HepG2 (cell line): ENCODE measurements around the gene CDX2. TPM values are rescaled to one million over a fixed set of nuclear protein-coding genes. Genes with fewer than 3 reads are reported as not detected.

Experiments used
- AHDC1 ChIP-seq: sonication (generic); formaldehyde crosslinking; IDR thresholded peaks from 2 replicates; pipeline ENCODE4 v1.5.1; 2020; ENCODE audit warnings: mild to moderate bottlenecking, missing genetic modification reagents, borderline replicate concordance
- BCL6 ChIP-seq: IDR thresholded peaks from 2 replicates; pipeline ENCODE4 v1.6.1; 2016; ENCODE audit warnings: missing genetic modification reagents, missing compliant biosample characterization
- TCF7 ChIP-seq: sonication (generic); IDR thresholded peaks from 2 replicates; pipeline ENCODE4 v1.6.1; 2016; ENCODE audit warnings: antibody characterized with exemption, low read depth
- ZFX ChIP-seq: sonication (generic); formaldehyde crosslinking; IDR thresholded peaks from 2 replicates; pipeline ENCODE4 v1.4.0; 2020; ENCODE audit warnings: mild to moderate bottlenecking, low read depth, missing genetic modification reagents, moderate library complexity
- ZFY ChIP-seq: sonication (generic); formaldehyde crosslinking; IDR thresholded peaks from 2 replicates; pipeline ENCODE4 v1.4.0; 2020; ENCODE audit warnings: missing genetic modification reagents
- ZMAT3 ChIP-seq: sonication (generic); formaldehyde crosslinking; conservative IDR thresholded peaks from 2 replicates; pipeline ENCODE4 v1.7.0; 2021; ENCODE audit warnings: missing genetic modification reagents
- ZNF501 ChIP-seq: sonication (generic); formaldehyde crosslinking; IDR thresholded peaks from 2 replicates; pipeline ENCODE4 v1.5.1; 2020; ENCODE audit warnings: mild to moderate bottlenecking, moderate library complexity, missing genetic modification reagents
- polyA plus RNA-seq, 8 experiments: library from polyadenylated mRNA; depleted of rRNA in 3 of 8; stranded (reverse) in 7 of 8; unstranded in 1 of 8; fragments of >200 nt; fragmentation: Illumina TruSeq in 4 of 8; extraction: Trizol in 4 of 8; gene quantifications; 2 replicates each; pipeline versions ENCODE4 v1.2.1 to v1.2.3, GENCODE V29; 2011 to 2016; ENCODE audit warnings: low read depth in 4 of 8, missing spikeins in 1 of 8, mixed read lengths in 1 of 8; ENCODE audit not compliant: insufficient read depth in 1 of 8
- total RNA-seq, 5 experiments: library from RNA; depleted of rRNA; stranded (reverse); fragments of >200 nt; fragmentation: Illumina TruSeq; extraction: Trizol; gene quantifications; 2 replicates each; pipeline ENCODE4 v1.2.3, GENCODE V29; 2016; ENCODE audit warnings: low read depth in 1 of 5
- TF ChIP-seq, protein P1 (sequence below), 2 experiments: fragments of 450-650 bp in 1 of 2; sonication (generic) in 1 of 2; formaldehyde crosslinking in 1 of 2; IDR thresholded peaks; 2 replicates each; pipeline versions ENCODE4 v1.6.1 to v1.8.0; 2016 to 2022; ENCODE audit warnings: antibody characterized with exemption in 1 of 2, mild to moderate bottlenecking in 1 of 2, missing genetic modification reagents in 1 of 2
- TF ChIP-seq, protein P2 (sequence below): sonication (generic); formaldehyde crosslinking; IDR thresholded peaks from 2 replicates; pipeline ENCODE4 v1.4.0; 2020; ENCODE audit warnings: missing genetic modification reagents

Gene CDX2
- total and polyA plus RNA-seq, 2 of the 13 experiments (the other 11 are each of a cell fraction or from before 2014, with no cell fraction given): 0.04 TPM; not detected in 1

DNA sequence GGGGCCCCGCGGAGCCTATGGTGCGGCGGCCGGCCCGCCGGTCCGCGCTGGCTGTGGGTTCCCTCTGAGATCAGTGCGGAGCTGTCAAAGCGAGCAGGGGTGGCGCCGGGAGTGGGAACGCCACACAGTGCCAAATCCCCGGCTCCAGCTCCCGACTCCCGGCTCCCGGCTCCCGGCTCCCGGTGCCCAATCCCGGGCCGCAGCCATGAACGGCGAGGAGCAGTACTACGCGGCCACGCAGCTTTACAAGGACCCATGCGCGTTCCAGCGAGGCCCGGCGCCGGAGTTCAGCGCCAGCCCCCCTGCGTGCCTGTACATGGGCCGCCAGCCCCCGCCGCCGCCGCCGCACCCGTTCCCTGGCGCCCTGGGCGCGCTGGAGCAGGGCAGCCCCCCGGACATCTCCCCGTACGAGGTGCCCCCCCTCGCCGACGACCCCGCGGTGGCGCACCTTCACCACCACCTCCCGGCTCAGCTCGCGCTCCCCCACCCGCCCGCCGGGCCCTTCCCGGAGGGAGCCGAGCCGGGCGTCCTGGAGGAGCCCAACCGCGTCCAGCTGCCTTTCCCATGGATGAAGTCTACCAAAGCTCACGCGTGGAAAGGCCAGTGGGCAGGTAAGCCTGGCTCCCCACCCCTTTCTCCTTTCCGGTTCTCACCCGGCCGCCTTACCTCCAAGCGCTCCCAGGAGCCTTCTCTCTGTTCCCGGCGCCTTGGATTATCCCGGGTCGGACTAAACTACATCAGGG lies 49.0 kb downstream of the CDX2 start, which contains the start of gene PDX1 (continued):
- TF ChIP-seq AHDC1 (CRISPR knock-in tag): no peak
- TF ChIP-seq, protein P1, sequence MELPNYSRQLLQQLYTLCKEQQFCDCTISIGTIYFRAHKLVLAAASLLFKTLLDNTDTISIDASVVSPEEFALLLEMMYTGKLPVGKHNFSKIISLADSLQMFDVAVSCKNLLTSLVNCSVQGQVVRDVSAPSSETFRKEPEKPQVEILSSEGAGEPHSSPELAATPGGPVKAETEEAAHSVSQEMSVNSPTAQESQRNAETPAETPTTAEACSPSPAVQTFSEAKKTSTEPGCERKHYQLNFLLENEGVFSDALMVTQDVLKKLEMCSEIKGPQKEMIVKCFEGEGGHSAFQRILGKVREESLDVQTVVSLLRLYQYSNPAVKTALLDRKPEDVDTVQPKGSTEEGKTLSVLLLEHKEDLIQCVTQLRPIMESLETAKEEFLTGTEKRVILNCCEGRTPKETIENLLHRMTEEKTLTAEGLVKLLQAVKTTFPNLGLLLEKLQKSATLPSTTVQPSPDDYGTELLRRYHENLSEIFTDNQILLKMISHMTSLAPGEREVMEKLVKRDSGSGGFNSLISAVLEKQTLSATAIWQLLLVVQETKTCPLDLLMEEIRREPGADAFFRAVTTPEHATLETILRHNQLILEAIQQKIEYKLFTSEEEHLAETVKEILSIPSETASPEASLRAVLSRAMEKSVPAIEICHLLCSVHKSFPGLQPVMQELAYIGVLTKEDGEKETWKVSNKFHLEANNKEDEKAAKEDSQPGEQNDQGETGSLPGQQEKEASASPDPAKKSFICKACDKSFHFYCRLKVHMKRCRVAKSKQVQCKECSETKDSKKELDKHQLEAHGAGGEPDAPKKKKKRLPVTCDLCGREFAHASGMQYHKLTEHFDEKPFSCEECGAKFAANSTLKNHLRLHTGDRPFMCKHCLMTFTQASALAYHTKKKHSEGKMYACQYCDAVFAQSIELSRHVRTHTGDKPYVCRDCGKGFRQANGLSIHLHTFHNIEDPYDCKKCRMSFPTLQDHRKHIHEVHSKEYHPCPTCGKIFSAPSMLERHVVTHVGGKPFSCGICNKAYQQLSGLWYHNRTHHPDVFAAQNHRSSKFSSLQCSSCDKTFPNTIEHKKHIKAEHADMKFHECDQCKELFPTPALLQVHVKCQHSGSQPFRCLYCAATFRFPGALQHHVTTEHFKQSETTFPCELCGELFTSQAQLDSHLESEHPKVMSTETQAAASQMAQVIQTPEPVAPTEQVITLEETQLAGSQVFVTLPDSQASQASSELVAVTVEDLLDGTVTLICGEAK (IDR thresholded peaks at IDR 0.05): no peak
- TF ChIP-seq, protein P1 (CRISPR knock-in tag; IDR thresholded peaks at IDR 0.05): no peak
- no peak for TF ChIP-seq ZMAT3
- TF ChIP-seq, protein P2, sequence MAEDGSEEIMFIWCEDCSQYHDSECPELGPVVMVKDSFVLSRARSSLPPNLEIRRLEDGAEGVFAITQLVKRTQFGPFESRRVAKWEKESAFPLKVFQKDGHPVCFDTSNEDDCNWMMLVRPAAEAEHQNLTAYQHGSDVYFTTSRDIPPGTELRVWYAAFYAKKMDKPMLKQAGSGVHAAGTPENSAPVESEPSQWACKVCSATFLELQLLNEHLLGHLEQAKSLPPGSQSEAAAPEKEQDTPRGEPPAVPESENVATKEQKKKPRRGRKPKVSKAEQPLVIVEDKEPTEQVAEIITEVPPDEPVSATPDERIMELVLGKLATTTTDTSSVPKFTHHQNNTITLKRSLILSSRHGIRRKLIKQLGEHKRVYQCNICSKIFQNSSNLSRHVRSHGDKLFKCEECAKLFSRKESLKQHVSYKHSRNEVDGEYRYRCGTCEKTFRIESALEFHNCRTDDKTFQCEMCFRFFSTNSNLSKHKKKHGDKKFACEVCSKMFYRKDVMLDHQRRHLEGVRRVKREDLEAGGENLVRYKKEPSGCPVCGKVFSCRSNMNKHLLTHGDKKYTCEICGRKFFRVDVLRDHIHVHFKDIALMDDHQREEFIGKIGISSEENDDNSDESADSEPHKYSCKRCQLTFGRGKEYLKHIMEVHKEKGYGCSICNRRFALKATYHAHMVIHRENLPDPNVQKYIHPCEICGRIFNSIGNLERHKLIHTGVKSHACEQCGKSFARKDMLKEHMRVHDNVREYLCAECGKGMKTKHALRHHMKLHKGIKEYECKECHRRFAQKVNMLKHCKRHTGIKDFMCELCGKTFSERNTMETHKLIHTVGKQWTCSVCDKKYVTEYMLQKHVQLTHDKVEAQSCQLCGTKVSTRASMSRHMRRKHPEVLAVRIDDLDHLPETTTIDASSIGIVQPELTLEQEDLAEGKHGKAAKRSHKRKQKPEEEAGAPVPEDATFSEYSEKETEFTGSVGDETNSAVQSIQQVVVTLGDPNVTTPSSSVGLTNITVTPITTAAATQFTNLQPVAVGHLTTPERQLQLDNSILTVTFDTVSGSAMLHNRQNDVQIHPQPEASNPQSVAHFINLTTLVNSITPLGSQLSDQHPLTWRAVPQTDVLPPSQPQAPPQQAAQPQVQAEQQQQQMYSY (CRISPR knock-in tag): 0 out of 2 replicates have a peak, but pooled peaks have one; percentile 54
- peak; percentile 56 for TF ChIP-seq ZFY (CRISPR knock-in tag)
- TF ChIP-seq ZNF501 (CRISPR knock-in tag): peak; percentile 13
- no peak for TF ChIP-seq TCF7
- TF ChIP-seq BCL6 (CRISPR knock-in tag): peak; percentile 6; the same call in 1 of the 2 replicates
- 0 out of 2 replicates have a peak, but pooled peaks have one; percentile 22 for TF ChIP-seq ZFX (CRISPR knock-in tag)
